CD8-positive, alpha-beta memory T cell (primary cell): ENCODE data around the gene PPP1R7. TPM values are rescaled to one million over a fixed set of nuclear protein-coding genes. Genes with fewer than 3 reads are reported as not detected.

Experiments used
- CTCF ChIA-PET: fragments of 350-600 bp; sonication (Branson Sonifier 250); formaldehyde crosslinking; loops from one replicate; lab custom pipeline; 2021; ENCODE audit warnings: antibody characterized with exemption; lab: Charles Lee
- POLR2A ChIA-PET: fragments of 350-600 bp; sonication (Branson Sonifier 250); formaldehyde crosslinking; loops from one replicate; lab custom pipeline; 2021; ENCODE audit warnings: antibody characterized with exemption; lab: Charles Lee
- DNase-seq, 5 donors: peaks; one replicate each; pipeline versions ENCODE4 v3.0.0 to v3.0.0-alpha.2; 2020 to 2022; ENCODE audit warnings: mixed read lengths in 1 of 5
- H3K27ac ChIP-seq: one replicate; pipeline ENCODE4 v1.7.0; 2013; ENCODE audit warnings: low read depth, mild to moderate bottlenecking, low read length, moderate library complexity
- H3K27me3 ChIP-seq: 2 replicates; pipeline ENCODE4 v1.7.0; 2013; ENCODE audit warnings: low read length, mild to moderate bottlenecking; ENCODE audit not compliant: insufficient read depth, poor library complexity, severe bottlenecking
- H3K36me3 ChIP-seq: 2 replicates; pipeline ENCODE4 v1.7.0; 2013; ENCODE audit warnings: mild to moderate bottlenecking, low read length, moderate library complexity; ENCODE audit not compliant: insufficient read depth
- H3K4me1 ChIP-seq: 2 replicates; pipeline ENCODE4 v1.7.0; 2013; ENCODE audit warnings: mild to moderate bottlenecking, low read length, moderate library complexity; ENCODE audit not compliant: insufficient read depth
- H3K4me3 ChIP-seq: 2 replicates; pipeline ENCODE4 v1.7.0; 2013; ENCODE audit warnings: mild to moderate bottlenecking, low read length
- H3K9me3 ChIP-seq: 2 replicates; pipeline ENCODE4 v1.7.0; 2013; ENCODE audit warnings: mild to moderate bottlenecking, low read length
- H3K27ac Mint-ChIP-seq, 8 donors: one replicate each; pipeline ENCODE4 v1.8.0; 2020 to 2021; ENCODE audit warnings: mixed read lengths in 8 of 8, mild to moderate bottlenecking in 6 of 8, inconsistent platforms in 3 of 8, moderate library complexity in 3 of 8
- H3K27me3 Mint-ChIP-seq, 2 donors: one replicate each; pipeline ENCODE4 v1.8.0; 2020 to 2021; ENCODE audit warnings: mixed read lengths in 2 of 2, mild to moderate bottlenecking in 1 of 2, moderate library complexity in 1 of 2
- H3K36me3 Mint-ChIP-seq, 3 donors: one replicate each; pipeline ENCODE4 v1.8.0; 2020 to 2021; ENCODE audit warnings: mixed read lengths in 3 of 3, inconsistent platforms in 1 of 3, mild to moderate bottlenecking in 1 of 3
- H3K4me1 Mint-ChIP-seq, 3 donors: one replicate each; pipeline ENCODE4 v1.8.0; 2020 to 2021; ENCODE audit warnings: mixed read lengths in 3 of 3, inconsistent platforms in 1 of 3, mild to moderate bottlenecking in 1 of 3
- H3K4me3 Mint-ChIP-seq, 7 donors: one replicate each; pipeline ENCODE4 v1.8.0; 2020 to 2021; ENCODE audit warnings: mixed read lengths in 7 of 7, mild to moderate bottlenecking in 6 of 7, moderate library complexity in 4 of 7, inconsistent platforms in 2 of 7
- H3K9me3 Mint-ChIP-seq, 5 donors: one replicate each; pipeline ENCODE4 v1.8.0; 2020 to 2022; ENCODE audit warnings: mixed read lengths in 5 of 5, mild to moderate bottlenecking in 3 of 5, moderate library complexity in 2 of 5, inconsistent platforms in 1 of 5
- polyA plus RNA-seq: library from polyadenylated mRNA; unstranded; fragments of 300-500 nt; fragmentation: Illumina TruSeq; gene quantifications from one replicate; pipeline ENCODE4 v1.2.3, GENCODE V29; 2021
- total RNA-seq, 2 experiments: library from RNA; stranded (reverse); gene quantifications; one replicate each; pipeline ENCODE4 v1.2.3, GENCODE V29; 2021

Gene PPP1R7
- total and polyA plus RNA-seq, 3 experiments from 2014 or later, result 82.6 to 132 (median 87.2) TPM

- H3K4me3 ChIP-seq, result no peak overlapping the region
- no peak for DNase-seq
- H3K4me1 Mint-ChIP-seq, result no peaks in the 10 kb centered on the region
- H3K9me3 ChIP-seq, result no peaks in the 10 kb centered on the region
- no peaks in the 10 kb centered on the region for H3K9me3 Mint-ChIP-seq
- no peak overlapping the region for H3K4me3 Mint-ChIP-seq
- POLR2A ChIA-PET, result no interaction called here
- peaks cover 0 to 15% (median 2%) of the 10 kb centered on the region in 3 donors for H3K36me3 Mint-ChIP-seq
- CTCF ChIA-PET, result interaction anchor here (1.1 to 1.4 kb wide), 2 partner anchors 11 to 24 kb away, joined by 3 read pairs; no protein-coding TSS in a partner anchor
- H3K4me1 ChIP-seq, result no peaks in the 10 kb centered on the region
- no peak overlapping the region for H3K27ac ChIP-seq
- H3K36me3 ChIP-seq, result no peaks in the 10 kb centered on the region
- no peaks in the 10 kb centered on the region for H3K27me3 ChIP-seq
- no peaks in the 10 kb centered on the region for H3K27me3 Mint-ChIP-seq
- H3K27ac Mint-ChIP-seq, result no peak overlapping the region
Measured at GRCh38 chr2:241187101-241187917, 37.0 kb downstream of the PPP1R7 start.

- no peaks in the 10 kb centered on the region for H3K9me3 ChIP-seq
- no peak overlapping the region for H3K27ac Mint-ChIP-seq
- no peak overlapping the region for H3K27ac ChIP-seq
- no peaks in the 10 kb centered on the region for H3K4me1 Mint-ChIP-seq
- CTCF ChIA-PET, result interaction anchor here (1.4 kb wide), 1 partner anchor 10 kb away, joined by 3 read pairs; no protein-coding TSS in a partner anchor
- no peak overlapping the region for H3K4me3 ChIP-seq
- POLR2A ChIA-PET, result no interaction called here
- DNase-seq, result no peak
- H3K9me3 Mint-ChIP-seq, result no peaks in the 10 kb centered on the region
- H3K27me3 Mint-ChIP-seq, result no peaks in the 10 kb centered on the region
- H3K36me3 Mint-ChIP-seq, result peaks cover 0 to 9% (median 2%) of the 10 kb centered on the region in 3 donors
- no peaks in the 10 kb centered on the region for H3K4me1 ChIP-seq
- no peak overlapping the region for H3K4me3 Mint-ChIP-seq
- no peaks in the 10 kb centered on the region for H3K36me3 ChIP-seq
- H3K27me3 ChIP-seq, result no peaks in the 10 kb centered on the region
Measured at GRCh38 chr2:241187918-241188234, 37.6 kb downstream of the PPP1R7 start.

DNA sequence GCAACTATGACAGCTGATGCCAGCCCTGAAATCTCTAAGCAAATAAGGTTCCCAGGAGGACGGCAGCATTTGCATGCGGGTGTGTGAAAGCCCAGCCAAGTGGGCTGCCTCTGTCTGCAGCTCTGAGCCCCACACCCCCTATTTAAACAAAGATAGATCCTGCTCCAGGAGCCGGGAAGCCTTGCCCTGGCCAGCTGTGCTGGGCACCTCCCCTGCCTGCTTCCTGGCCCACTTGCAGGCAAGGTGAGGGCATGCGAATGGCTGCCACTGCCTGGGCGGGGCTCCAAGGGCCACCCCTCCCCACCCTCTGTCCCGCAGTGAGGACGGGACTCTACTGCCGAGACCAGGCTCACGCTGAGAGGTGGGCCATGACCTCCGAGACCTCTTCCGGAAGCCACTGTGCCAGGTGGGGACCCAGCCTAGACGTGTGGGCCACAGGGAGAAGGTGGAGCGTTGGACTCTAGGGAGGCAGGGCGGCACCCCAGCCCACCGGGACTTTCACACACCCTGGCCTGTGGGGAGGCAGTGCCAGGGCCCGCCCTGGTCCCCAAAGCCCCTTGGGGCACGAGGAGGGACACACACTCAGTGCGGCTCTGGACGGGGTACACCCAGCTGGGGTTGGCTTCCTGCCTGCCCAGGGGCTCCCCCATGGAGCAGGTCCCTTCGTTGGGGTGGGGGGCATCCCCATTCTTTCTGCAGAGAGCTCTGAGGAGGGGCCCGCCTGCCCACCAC, 38.3 kb downstream of the PPP1R7 start, which contains the start of gene ANO7:
Gene ANO7 (plus strand): TSS at position 317 of the 732 bp plus-strand sequence. CDS start 1,387 bp downstream, outside the sequence.
- H3K27ac Mint-ChIP-seq, result no peak within 1 kb of the TSS
- DNase-seq, result no peak
- no peaks in the 10 kb centered on the region for H3K4me1 Mint-ChIP-seq
- no peaks in the 10 kb centered on the region for H3K9me3 Mint-ChIP-seq
- Histone ChIP-seq H3K4me1 (no peaks in the 10 kb centered on the region), H3K27ac (no peak within 1 kb of the TSS), H3K9me3 (no peaks in the 10 kb centered on the region), H3K36me3 (no peaks in the 10 kb centered on the region), H3K4me3 (no peak within 1 kb of the TSS), H3K27me3 (no peaks in the 10 kb centered on the region)
- H3K27me3 Mint-ChIP-seq, result no peaks in the 10 kb centered on the region
- POLR2A ChIA-PET, result no interaction called here
- H3K4me3 Mint-ChIP-seq, result no peak within 1 kb of the TSS
- CTCF ChIA-PET, result no interaction called here
- peaks cover 0 to 5% (median 2%) of the 10 kb centered on the region in 3 donors for H3K36me3 Mint-ChIP-seq

DNA sequence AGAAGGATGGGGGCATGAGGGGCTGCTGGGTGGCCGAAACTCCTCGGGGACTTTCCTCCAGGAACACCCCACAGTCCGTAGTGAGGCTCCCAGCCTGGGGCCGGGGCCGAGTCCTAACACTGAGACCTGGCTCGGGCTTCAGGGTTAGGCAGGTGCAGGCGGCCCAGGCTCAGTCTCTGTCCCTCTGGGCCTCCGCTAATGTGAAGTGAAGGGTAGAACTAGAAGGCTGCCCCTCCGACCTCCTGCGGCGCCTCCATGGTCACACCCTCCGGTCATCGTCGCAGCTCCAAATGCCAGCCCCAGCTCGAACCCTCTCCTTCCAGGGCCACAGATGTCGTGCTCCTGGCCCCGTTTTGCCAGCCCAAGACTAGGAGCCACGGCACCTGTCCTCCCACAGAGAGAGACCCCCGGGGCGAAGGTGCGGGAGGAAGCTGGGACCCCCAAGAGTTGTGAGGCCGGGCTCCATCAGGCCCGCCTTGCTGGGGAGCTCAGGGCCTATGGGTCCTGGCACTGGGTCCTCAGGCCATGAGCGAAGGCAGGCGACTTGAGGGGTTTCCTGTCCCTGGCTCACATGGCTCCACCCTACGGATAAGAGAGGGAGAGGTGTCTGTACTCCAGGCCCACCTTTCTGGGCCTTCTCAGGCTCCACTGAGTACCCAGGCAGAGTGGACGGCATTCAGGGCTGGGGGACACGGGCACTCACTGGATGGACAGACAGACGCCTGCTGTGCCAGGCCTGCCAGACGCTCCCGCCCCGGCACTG, 39.0 kb downstream of the PPP1R7 start:
- Mint-ChIP-seq H3K27ac (no peak overlapping the region), H3K9me3 (no peaks in the 10 kb centered on the region), H3K4me3 (no peak overlapping the region), H3K27me3 (no peaks in the 10 kb centered on the region), H3K36me3 (peaks cover 0 to 2% (median 2%) of the 10 kb centered on the region in 3 donors), H3K4me1 (no peaks in the 10 kb centered on the region)
- no peak for DNase-seq
- no peaks in the 10 kb centered on the region for H3K27me3 ChIP-seq
- H3K27ac ChIP-seq, result no peak overlapping the region
- CTCF ChIA-PET, result no interaction called here
- H3K4me1 ChIP-seq, result no peaks in the 10 kb centered on the region
- H3K4me3 ChIP-seq, result no peak overlapping the region
- POLR2A ChIA-PET, result no interaction called here
- H3K9me3 ChIP-seq, result no peaks in the 10 kb centered on the region
- H3K36me3 ChIP-seq, result no peaks in the 10 kb centered on the region

DNA sequence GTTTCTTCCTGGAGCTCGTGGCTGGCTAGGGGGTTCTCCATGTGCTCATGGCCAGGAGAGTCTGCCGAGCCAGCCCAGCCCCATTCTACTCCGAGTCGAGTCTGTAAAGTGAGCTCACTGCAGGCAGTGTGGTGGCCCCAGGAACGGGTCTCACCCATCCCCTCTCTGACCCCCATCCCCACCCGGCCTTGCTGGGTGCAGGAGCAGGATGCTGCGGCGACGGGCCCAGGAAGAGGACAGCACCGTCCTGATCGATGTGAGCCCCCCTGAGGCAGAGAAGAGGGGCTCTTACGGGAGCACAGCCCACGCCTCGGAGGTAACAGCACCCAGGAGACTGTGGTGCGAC, 39.6 kb downstream of the PPP1R7 start:
- no peak overlapping the region for H3K27ac ChIP-seq
- Mint-ChIP-seq H3K36me3 (peaks cover 0 to 2% (median 0%) of the 10 kb centered on the region in 3 donors), H3K27me3 (no peaks in the 10 kb centered on the region), H3K9me3 (no peaks in the 10 kb centered on the region), H3K4me3 (no peak overlapping the region), H3K27ac (no peak overlapping the region), H3K4me1 (no peaks in the 10 kb centered on the region)
- H3K27me3 ChIP-seq, result no peaks in the 10 kb centered on the region
- H3K4me3 ChIP-seq, result no peak overlapping the region
- no peaks in the 10 kb centered on the region for H3K4me1 ChIP-seq
- CTCF ChIA-PET, result no interaction called here
- no peak for DNase-seq
- no peaks in the 10 kb centered on the region for H3K9me3 ChIP-seq
- no peaks in the 10 kb centered on the region for H3K36me3 ChIP-seq
- POLR2A ChIA-PET, result no interaction called here

- Mint-ChIP-seq H3K4me3 (no peak overlapping the region), H3K4me1 (no peaks in the 10 kb centered on the region), H3K27ac (no peak overlapping the region), H3K27me3 (no peaks in the 10 kb centered on the region), H3K9me3 (no peaks in the 10 kb centered on the region), H3K36me3 (no peaks in the 10 kb centered on the region)
- H3K27ac ChIP-seq, result no peak overlapping the region
- no peaks in the 10 kb centered on the region for H3K9me3 ChIP-seq
- H3K27me3 ChIP-seq, result no peaks in the 10 kb centered on the region
- DNase-seq, result no peak
- H3K36me3 ChIP-seq, result no peaks in the 10 kb centered on the region
- ChIA-PET CTCF (no interaction called here), POLR2A (no interaction called here)
- H3K4me3 ChIP-seq, result no peak overlapping the region
- no peaks in the 10 kb centered on the region for H3K4me1 ChIP-seq
Measured at GRCh38 chr2:241190291-241190981, 40.2 kb downstream of the PPP1R7 start.

DNA sequence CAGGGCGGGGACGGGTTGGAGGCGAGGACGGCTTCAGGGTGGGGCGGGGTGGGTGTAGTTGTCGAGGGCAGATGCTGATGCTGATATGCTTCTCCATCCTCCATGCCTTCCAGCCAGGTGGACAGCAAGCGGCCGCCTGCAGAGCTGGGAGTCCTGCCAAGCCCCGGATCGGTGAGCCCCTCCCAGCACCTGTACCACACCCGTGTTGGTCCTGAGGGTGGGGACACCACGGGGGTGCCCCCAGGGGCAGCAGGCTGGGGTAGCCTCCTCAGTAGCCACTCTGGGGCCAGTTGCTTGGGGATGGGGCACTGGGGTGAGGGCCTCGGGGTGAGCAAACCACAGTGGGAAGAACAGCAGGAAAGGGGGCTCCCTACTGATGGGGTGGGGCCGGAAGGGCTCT, 40.8 kb downstream of the PPP1R7 start:
- Histone ChIP-seq H3K9me3 (no peaks in the 10 kb centered on the region), H3K4me3 (no peak overlapping the region), H3K4me1 (no peaks in the 10 kb centered on the region), H3K36me3 (no peaks in the 10 kb centered on the region), H3K27ac (no peak overlapping the region), H3K27me3 (no peaks in the 10 kb centered on the region)
- DNase-seq, result no peak
- Mint-ChIP-seq H3K27ac (no peak overlapping the region), H3K9me3 (no peaks in the 10 kb centered on the region), H3K4me1 (no peaks in the 10 kb centered on the region), H3K27me3 (no peaks in the 10 kb centered on the region), H3K36me3 (no peaks in the 10 kb centered on the region), H3K4me3 (no peak overlapping the region)
- CTCF ChIA-PET, result no interaction called here
- POLR2A ChIA-PET, result no interaction called here
